Thyroid gland (tissue), 4 donors: ENCODE results near the gene GNG4.

ENCODE experiments used
- POLR2A ChIP-seq, 2 donors: fragments of 450-650 bp; IDR thresholded peaks; one replicate each; pipeline ENCODE4 v1.6.1; 2017; ENCODE audit warnings: antibody characterized with exemption in 2 of 2, mild to moderate bottlenecking in 2 of 2, moderate library complexity in 1 of 2
- TF ChIP-seq, protein P1 (sequence below), 6 experiments: fragments of 200-600 bp in 3 of 6; fragments of 450-650 bp in 3 of 6; sonication (generic) in 3 of 6; IDR thresholded peaks; one replicate each; pipeline ENCODE4 v1.5.1; 2016 to 2019; ENCODE audit warnings: antibody characterized with exemption in 6 of 6, mild to moderate bottlenecking in 2 of 6, inconsistent platforms in 1 of 6, moderate library complexity in 1 of 6

DNA sequence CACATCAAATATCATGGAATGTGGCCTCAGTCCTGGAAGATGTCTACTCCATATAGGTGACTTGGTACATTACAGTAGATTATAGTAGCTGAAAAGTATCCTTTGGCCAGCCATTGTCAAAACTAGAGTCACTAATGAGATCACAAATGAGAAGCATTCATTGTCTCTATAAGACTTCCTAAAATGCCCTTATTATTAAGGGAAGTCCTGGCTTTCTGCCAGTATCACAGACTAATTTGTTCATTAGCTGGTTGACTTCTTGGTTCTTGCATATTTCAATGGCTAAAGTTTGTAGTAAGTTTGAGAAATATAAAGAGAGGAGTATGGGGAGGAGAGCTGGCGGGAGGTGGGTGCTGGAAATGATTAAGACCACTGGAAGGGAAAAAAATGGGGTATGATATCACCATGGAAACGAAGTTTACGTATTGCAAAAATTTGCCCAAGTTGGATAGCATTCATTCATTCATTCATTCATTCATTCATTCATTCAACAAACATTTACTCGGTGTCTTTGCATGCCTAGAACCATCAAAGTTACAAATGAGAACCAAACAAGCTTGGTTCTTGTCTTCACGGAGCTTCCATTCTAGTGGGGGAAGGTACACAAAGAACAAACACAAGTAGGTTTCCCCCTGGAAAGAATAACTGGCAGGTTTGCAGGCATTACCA lies 133.6 kb downstream of the GNG4 start:
- TF ChIP-seq, protein P1, sequence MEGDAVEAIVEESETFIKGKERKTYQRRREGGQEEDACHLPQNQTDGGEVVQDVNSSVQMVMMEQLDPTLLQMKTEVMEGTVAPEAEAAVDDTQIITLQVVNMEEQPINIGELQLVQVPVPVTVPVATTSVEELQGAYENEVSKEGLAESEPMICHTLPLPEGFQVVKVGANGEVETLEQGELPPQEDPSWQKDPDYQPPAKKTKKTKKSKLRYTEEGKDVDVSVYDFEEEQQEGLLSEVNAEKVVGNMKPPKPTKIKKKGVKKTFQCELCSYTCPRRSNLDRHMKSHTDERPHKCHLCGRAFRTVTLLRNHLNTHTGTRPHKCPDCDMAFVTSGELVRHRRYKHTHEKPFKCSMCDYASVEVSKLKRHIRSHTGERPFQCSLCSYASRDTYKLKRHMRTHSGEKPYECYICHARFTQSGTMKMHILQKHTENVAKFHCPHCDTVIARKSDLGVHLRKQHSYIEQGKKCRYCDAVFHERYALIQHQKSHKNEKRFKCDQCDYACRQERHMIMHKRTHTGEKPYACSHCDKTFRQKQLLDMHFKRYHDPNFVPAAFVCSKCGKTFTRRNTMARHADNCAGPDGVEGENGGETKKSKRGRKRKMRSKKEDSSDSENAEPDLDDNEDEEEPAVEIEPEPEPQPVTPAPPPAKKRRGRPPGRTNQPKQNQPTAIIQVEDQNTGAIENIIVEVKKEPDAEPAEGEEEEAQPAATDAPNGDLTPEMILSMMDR (IDR thresholded peaks at IDR 0.05), result no peak
- TF ChIP-seq POLR2A (IDR thresholded peaks at IDR 0.05), result no peak
